Measurements from ENCODE around the gene RPL28.
"Not testable (repeated sequence)": the region's sequence is repeated elsewhere in the genome, so short reads cannot be mapped to it uniquely, and the experiment has no call there.

RPL28 gene

GRCh38 chr19:55405638-55406037, 19.9 kb downstream of the RPL28 start:
- DNase-seq (ENCODE audit: low spot score): no peak
- TF ChIP-seq, protein P1, sequence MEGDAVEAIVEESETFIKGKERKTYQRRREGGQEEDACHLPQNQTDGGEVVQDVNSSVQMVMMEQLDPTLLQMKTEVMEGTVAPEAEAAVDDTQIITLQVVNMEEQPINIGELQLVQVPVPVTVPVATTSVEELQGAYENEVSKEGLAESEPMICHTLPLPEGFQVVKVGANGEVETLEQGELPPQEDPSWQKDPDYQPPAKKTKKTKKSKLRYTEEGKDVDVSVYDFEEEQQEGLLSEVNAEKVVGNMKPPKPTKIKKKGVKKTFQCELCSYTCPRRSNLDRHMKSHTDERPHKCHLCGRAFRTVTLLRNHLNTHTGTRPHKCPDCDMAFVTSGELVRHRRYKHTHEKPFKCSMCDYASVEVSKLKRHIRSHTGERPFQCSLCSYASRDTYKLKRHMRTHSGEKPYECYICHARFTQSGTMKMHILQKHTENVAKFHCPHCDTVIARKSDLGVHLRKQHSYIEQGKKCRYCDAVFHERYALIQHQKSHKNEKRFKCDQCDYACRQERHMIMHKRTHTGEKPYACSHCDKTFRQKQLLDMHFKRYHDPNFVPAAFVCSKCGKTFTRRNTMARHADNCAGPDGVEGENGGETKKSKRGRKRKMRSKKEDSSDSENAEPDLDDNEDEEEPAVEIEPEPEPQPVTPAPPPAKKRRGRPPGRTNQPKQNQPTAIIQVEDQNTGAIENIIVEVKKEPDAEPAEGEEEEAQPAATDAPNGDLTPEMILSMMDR (IDR thresholded peaks at IDR 0.05): no peak
- H3K27ac ChIP-seq: no peak overlapping the region
- H3K4me3 ChIP-seq: no peak overlapping the region

DNA sequence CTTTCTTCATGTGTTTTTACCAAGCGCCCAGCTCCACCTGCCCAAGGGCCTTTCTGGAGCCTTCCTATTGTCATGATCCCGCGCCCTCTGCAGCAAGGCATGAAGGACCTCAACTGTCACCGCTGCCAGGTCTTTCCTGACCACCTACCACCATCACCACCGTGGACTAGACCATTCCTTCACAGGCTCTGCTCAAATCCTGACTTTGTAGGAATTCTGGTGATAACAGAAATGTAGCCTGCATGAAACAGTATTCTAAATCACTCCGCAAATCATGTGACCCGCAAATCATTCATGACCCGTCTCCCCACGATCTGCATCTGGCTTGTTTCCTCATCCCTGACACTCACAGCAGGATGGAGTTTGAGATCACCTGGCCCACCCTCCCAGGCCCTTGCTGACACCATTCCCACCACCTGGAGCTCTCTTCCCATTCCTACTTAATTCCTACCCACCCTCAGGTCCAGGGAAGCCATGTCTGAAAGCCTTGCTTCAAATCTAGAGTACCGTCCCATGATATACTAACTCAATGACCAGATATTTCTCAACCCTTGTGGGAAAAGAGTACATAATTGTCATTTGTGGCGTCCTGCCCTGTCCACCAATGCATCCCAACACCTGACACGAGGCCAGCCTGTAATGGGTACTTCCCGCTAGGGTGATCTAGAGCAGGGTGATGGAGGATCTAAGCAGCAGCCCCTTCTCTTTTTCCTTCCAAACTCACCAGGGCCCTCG, 20.5 kb downstream of the RPL28 start:
- TF ChIP-seq, protein P1 (IDR thresholded peaks at IDR 0.05): no peak
- Histone ChIP-seq H3K27ac (no peak overlapping the region), H3K4me3 (peak overlapping the region; percentile 94)
- DNase-seq (ENCODE audit: low spot score): no peak

DNA sequence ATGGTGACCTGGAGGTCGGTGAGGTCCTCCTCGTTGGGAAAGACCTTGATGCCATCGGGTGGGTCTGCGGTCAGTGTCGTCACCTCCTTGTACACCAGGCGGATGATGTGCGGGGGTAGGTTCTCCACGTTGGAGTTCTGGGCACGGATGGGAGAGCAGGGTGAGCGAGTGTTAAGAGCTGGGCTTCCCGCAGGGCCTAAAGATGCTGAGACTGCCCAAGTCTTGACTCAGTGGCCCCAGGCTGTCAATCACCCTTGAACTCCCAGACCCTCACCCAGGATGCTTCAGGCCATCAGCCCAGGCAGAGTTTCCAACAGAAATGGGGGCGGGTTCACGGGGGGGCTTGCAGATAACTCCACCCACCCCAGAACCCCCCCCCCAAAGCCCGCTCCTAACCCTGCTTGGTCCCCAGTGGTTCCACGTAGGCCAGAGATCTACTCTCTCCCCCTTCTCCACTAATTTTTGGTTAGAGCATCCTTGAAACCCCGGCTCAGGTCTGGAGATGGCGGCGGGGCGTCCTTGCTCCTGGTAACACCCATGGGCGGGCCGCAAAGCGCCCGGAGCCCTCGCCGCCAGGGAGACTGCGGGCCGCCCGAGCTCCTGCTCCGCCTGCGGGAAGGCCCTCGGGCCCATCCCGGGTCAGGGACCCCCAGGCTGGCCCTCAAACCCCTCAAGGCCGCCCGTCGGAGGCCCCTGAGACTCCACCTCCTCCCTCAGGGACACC, 21.3 kb downstream of the RPL28 start:
- DNase-seq (ENCODE audit: low spot score): peak; percentile 81

DNA sequence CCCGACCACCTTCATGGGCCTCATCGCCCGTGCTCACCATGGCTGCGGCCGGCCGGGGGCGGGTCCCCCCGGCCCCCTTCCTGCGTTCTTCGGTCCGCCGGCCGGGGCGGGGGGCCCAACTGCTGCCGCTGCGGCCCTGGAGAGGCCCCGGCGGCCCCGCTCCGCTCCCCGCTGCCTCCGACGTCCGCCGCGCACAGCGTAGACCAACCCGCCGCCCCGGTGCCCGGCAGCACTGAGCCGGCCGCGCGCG, 21.7 kb downstream of the RPL28 start, which contains the start of gene UBE2S:
Gene UBE2S, minus strand, starts transcription at position 239 of the 250 bp plus-strand sequence. Its CDS starts 199 bp downstream, at position 40.
- peak within 1 kb of the TSS; percentile 94 for H3K4me3 ChIP-seq
- peak within 1 kb of the TSS; percentile 97 for H3K27ac ChIP-seq
- DNase-seq (ENCODE audit: low spot score): not testable (repeated sequence)

More for the DNA sequence above, 21.3 kb downstream of the RPL28 start:
- peak overlapping the region; percentile 97 for H3K27ac ChIP-seq
- H3K4me3 ChIP-seq: peak overlapping the region; percentile 94
- TF ChIP-seq, protein P1 (IDR thresholded peaks at IDR 0.05): no peak

GRCh38 chr19:55407800-55408532, 22.2 kb downstream of the RPL28 start:
- DNase-seq (ENCODE audit: low spot score): peak; percentile 99
- H3K27ac ChIP-seq: peak overlapping the region; percentile 97
- H3K4me3 ChIP-seq: peak overlapping the region; percentile 94
- TF ChIP-seq, protein P1 (IDR thresholded peaks at IDR 0.05): no peak

GRCh38 chr19:55408533-55408872, 22.8 kb downstream of the RPL28 start:
- peak overlapping the region; percentile 94 for H3K4me3 ChIP-seq
- no peak for DNase-seq (ENCODE audit: low spot score)
- TF ChIP-seq, protein P1 (IDR thresholded peaks at IDR 0.05): no peak
- H3K27ac ChIP-seq: peak overlapping the region; percentile 97

DNA sequence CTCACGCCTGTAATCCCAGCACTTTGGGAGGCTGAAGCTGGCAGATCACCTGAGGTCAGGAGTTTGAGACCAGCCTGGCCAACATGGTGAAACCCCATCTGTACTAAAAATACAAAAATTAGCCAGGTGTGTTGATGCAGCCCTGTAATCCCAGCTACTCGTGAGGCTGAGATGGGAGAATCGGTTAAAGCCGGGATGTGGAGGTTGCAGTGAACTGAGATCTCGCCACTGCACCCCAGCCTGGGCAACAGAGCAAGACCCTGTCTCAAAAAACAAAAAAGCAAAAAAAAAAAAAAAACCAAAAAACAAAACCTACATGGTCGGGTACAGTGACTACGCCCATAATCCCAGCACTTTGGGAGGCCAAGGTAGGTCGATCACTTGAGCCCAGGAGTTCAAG, 23.4 kb downstream of the RPL28 start:
- not testable (repeated sequence) for H3K4me3 ChIP-seq; H3K27ac ChIP-seq; DNase-seq (ENCODE audit: low spot score)

Data from coronary artery (tissue), 2 donors.